ENCODE results near the gene SCN1A. TPM values are rescaled to one million over a fixed set of nuclear protein-coding genes. Genes with fewer than 3 reads are reported as not detected.

Gene SCN1A
- total and polyA plus RNA-seq, 10 of the 15 experiments (the other 5 are each of a cell fraction or from before 2014, with no cell fraction given), result not detected

GRCh38 chr2:166057370-166058164, 70.3 kb downstream of the SCN1A start (continued):
- TF ChIP-seq ZSCAN29 (IDR thresholded peaks at IDR 0.05) (no peak), KDM1A (IDR thresholded peaks at IDR 0.05; ENCODE audit: borderline replicate concordance) (no peak), CTCF (IDR thresholded peaks at IDR 0.05 in 2 of 3, conservative IDR thresholded peaks at IDR 0.05 in 1 of 3; ENCODE audit: control insufficient read depth in 2 of 3, extremely low read depth in 1 of 3, insufficient read depth in 1 of 3, low read depth in 3 of 3, low read length in 3 of 3) (peak in 2 of 3 experiments; percentile 27 to 36; a peak in 3 of 6 replicates), ATF2 (IDR thresholded peaks at IDR 0.05; ENCODE audit: low read length) (no peak), MYC (IDR thresholded peaks at IDR 0.05; ENCODE audit: insufficient read depth, insufficient read length, insufficient replicate concordance, low read length, severe bottlenecking) (no peak), CEBPB (IDR thresholded peaks at IDR 0.05; ENCODE audit: borderline replicate concordance in 1 of 2, low read depth in 2 of 2, low read length in 2 of 2) (no peak), RUNX3 (IDR thresholded peaks at IDR 0.05; ENCODE audit: low read length) (no peak), ATF7 (IDR thresholded peaks at IDR 0.05; ENCODE audit: low read depth) (no peak), RAD21 (IDR thresholded peaks at IDR 0.05; ENCODE audit: insufficient read depth, low read depth, low read length) (peak; percentile 47), NRF1 (conservative IDR thresholded peaks at IDR 0.05; ENCODE audit: low read depth, low read length) (no peak)

Data from GM12878 (cell line).